HepG2 (cell line): ENCODE data around the gene SYCE3. TPM values are rescaled to one million over a fixed set of nuclear protein-coding genes. Genes with fewer than 3 reads are reported as not detected.

Source experiments
- FUBP1 ChIP-seq: sonication (generic); formaldehyde crosslinking; IDR thresholded peaks from 2 replicates; pipeline ENCODE4 v1.5.1; 2020; ENCODE audit warnings: missing genetic modification reagents, mild to moderate bottlenecking, borderline replicate concordance
- GABPB1 ChIP-seq: IDR thresholded peaks from 2 replicates; pipeline ENCODE4 v1.6.1; 2016; ENCODE audit warnings: mild to moderate bottlenecking, missing genetic modification reagents, moderate library complexity, missing compliant biosample characterization
- KMT2A ChIP-seq: sonication (generic); formaldehyde crosslinking; IDR thresholded peaks from 2 replicates; pipeline ENCODE4 v1.4.0; 2020; ENCODE audit warnings: missing genetic modification reagents
- MTA1 ChIP-seq: sonication (generic); formaldehyde crosslinking; IDR thresholded peaks from 2 replicates; pipeline ENCODE4 v1.4.0; 2020; ENCODE audit warnings: missing genetic modification reagents, mild to moderate bottlenecking, borderline replicate concordance
- NFE2L2 ChIP-seq: fragments of 150-350 bp; IDR thresholded peaks from 2 replicates; pipeline ENCODE4 v1.6.1; 2014; ENCODE audit warnings: low read length
- NR2F1 ChIP-seq, 2 experiments: fragments of 450-650 bp in 1 of 2; formaldehyde crosslinking in 1 of 2; IDR thresholded peaks; 2 replicates each; pipeline versions ENCODE4 v1.5.0 to v1.6.1; 2016 to 2020; ENCODE audit warnings: mild to moderate bottlenecking in 1 of 2, missing compliant biosample characterization in 1 of 2, missing genetic modification reagents in 1 of 2, moderate library complexity in 1 of 2
- NR3C1 ChIP-seq: sonication (generic); formaldehyde crosslinking; IDR thresholded peaks from 2 replicates; pipeline ENCODE4 v1.4.0; 2020; ENCODE audit warnings: missing genetic modification reagents
- SOX6 ChIP-seq, 2 experiments: fragments of 450-650 bp in 1 of 2; sonication (generic) in 1 of 2; formaldehyde crosslinking in 1 of 2; IDR thresholded peaks; 2 replicates each; pipeline versions ENCODE4 v1.4.0 to v1.6.1; 2017 to 2020; ENCODE audit warnings: antibody characterized with exemption in 1 of 2, mild to moderate bottlenecking in 1 of 2, missing genetic modification reagents in 1 of 2
- SPEN ChIP-seq: sonication (generic); formaldehyde crosslinking; IDR thresholded peaks from 2 replicates; pipeline ENCODE4 v1.5.1; 2020; ENCODE audit warnings: low read depth, mild to moderate bottlenecking, missing genetic modification reagents
- STAG1 ChIP-seq: sonication (generic); formaldehyde crosslinking; IDR thresholded peaks from 2 replicates; pipeline ENCODE4 v1.4.0; 2020; ENCODE audit warnings: missing genetic modification reagents
- THAP11 ChIP-seq: IDR thresholded peaks from 2 replicates; pipeline ENCODE4 v1.6.1; 2016; ENCODE audit warnings: missing biosample characterization, missing genetic modification reagents
- ZNF318 ChIP-seq: sonication (generic); formaldehyde crosslinking; IDR thresholded peaks from 2 replicates; pipeline ENCODE4 v1.4.0; 2020; ENCODE audit warnings: mild to moderate bottlenecking, missing genetic modification reagents
- ZNF607 ChIP-seq: sonication (generic); formaldehyde crosslinking; IDR thresholded peaks from 2 replicates; pipeline ENCODE4 v1.5.1; 2020; ENCODE audit warnings: missing genetic modification reagents, mild to moderate bottlenecking, borderline replicate concordance
- polyA plus RNA-seq, 8 experiments: library from polyadenylated mRNA; depleted of rRNA in 3 of 8; stranded (reverse) in 7 of 8; unstranded in 1 of 8; fragments of >200 nt; fragmentation: Illumina TruSeq in 4 of 8; extraction: Trizol in 4 of 8; gene quantifications; 2 replicates each; pipeline versions ENCODE4 v1.2.1 to v1.2.3, GENCODE V29; 2011 to 2016; ENCODE audit warnings: low read depth in 4 of 8, missing spikeins in 1 of 8, mixed read lengths in 1 of 8; ENCODE audit not compliant: insufficient read depth in 1 of 8
- total RNA-seq, 5 experiments: library from RNA; depleted of rRNA; stranded (reverse); fragments of >200 nt; fragmentation: Illumina TruSeq; extraction: Trizol; gene quantifications; 2 replicates each; pipeline ENCODE4 v1.2.3, GENCODE V29; 2016; ENCODE audit warnings: low read depth in 1 of 5
- TF ChIP-seq, protein P1 (sequence below): sonication (generic); formaldehyde crosslinking; IDR thresholded peaks from 2 replicates; pipeline ENCODE4 v1.8.0; 2022; ENCODE audit warnings: missing genetic modification reagents, mild to moderate bottlenecking, moderate library complexity, borderline replicate concordance
- TF ChIP-seq, protein P2 (sequence below): IDR thresholded peaks from 2 replicates; pipeline ENCODE4 v1.6.1; 2016

The SYCE3 gene
- total and polyA plus RNA-seq, 2 of the 13 experiments (the other 11 are each of a cell fraction or from before 2014, with no cell fraction given) = not detected

DNA sequence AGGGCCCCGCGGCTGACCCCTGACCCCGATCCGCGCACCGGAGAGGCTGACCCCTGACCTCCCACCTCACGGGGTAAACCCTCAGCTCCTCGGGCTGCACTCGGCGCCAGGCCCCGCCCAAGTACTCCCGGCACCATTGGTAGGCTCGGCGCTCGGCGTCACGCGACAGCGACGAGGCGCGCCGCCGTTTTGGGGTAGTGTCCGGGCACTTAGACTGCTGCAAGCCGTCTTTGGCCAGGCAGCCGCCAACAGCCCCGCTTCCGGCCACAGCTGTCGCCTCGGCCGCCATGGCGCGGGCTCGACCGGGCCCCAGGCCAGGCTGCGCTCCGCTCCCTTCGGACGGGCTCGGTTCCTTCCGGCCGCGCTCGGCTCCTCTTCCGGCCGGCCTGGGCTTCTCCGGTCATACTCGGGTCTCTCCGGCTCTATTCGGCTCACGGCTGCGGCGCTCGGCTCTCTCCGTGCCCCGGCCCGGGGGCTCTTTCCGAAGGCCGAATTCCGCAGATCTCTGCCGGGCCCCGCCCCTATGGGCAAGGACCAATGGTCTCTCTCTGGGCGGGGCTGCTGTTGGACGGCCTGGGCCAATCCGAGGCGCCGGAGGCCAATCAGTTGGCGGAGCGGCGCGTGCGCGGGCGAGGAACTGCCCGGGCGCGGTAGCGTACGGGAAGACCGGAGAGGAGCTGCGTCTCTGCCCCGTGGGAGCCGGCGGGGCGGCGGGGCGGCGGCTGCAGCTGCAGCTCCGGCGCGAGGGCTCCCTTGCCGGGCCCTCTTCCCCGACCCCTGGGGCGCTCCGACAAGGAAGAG is 20.0 kb upstream of the SYCE3 start, which contains the start of gene CHKB (continued):
- TF ChIP-seq FUBP1 (CRISPR knock-in tag) (no peak), SPEN (CRISPR knock-in tag) (peak; percentile 12), NR2F1 (CRISPR knock-in tag; IDR thresholded peaks at IDR 0.05) (peak; percentile 84 to 90), ZNF607 (CRISPR knock-in tag) (peak; percentile 78), SOX6 (IDR thresholded peaks at IDR 0.05) (no peak), SOX6 (CRISPR knock-in tag; IDR thresholded peaks at IDR 0.05) (peak; percentile 39), THAP11 (CRISPR knock-in tag) (peak; percentile 56), STAG1 (CRISPR knock-in tag) (no peak), ZNF318 (CRISPR knock-in tag) (no peak), NFE2L2 (no peak), NR3C1 (CRISPR knock-in tag) (0 out of 2 replicates have a peak, but pooled peaks have one; percentile 31), GABPB1 (peak; percentile 91), KMT2A (CRISPR knock-in tag) (peak; percentile 53; the same call in 1 of the 2 replicates), MTA1 (no peak)
- TF ChIP-seq, protein P1, sequence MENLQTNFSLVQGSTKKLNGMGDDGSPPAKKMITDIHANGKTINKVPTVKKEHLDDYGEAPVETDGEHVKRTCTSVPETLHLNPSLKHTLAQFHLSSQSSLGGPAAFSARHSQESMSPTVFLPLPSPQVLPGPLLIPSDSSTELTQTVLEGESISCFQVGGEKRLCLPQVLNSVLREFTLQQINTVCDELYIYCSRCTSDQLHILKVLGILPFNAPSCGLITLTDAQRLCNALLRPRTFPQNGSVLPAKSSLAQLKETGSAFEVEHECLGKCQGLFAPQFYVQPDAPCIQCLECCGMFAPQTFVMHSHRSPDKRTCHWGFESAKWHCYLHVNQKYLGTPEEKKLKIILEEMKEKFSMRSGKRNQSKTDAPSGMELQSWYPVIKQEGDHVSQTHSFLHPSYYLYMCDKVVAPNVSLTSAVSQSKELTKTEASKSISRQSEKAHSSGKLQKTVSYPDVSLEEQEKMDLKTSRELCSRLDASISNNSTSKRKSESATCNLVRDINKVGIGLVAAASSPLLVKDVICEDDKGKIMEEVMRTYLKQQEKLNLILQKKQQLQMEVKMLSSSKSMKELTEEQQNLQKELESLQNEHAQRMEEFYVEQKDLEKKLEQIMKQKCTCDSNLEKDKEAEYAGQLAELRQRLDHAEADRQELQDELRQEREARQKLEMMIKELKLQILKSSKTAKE = no peak
- TF ChIP-seq, protein P2, sequence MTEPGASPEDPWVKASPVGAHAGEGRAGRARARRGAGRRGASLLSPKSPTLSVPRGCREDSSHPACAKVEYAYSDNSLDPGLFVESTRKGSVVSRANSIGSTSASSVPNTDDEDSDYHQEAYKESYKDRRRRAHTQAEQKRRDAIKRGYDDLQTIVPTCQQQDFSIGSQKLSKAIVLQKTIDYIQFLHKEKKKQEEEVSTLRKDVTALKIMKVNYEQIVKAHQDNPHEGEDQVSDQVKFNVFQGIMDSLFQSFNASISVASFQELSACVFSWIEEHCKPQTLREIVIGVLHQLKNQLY (CRISPR knock-in tag) = 0 out of 2 replicates have a peak, but pooled peaks have one; percentile 25
